Omental fat pad (tissue), 4 donors: Measurements from ENCODE around the gene FAM117A. TPM values are rescaled to one million over a fixed set of nuclear protein-coding genes. Genes with fewer than 3 reads are reported as not detected.

Experiments used
- ATAC-seq: fragments of 150-250 bp; one replicate; pipeline ENCODE4 v1.9.1; 2016; ENCODE audit warnings: mild to moderate bottlenecking, moderate library complexity; ENCODE audit not compliant: low FRiP score
- DNase-seq: peaks from one replicate; pipeline ENCODE4 v3.0.0-alpha.2; 2019; ENCODE audit warnings: low spot score
- CTCF ChIP-seq, 3 donors: fragments of 450-650 bp; IDR thresholded peaks; one replicate each; pipeline ENCODE4 v1.5.1; 2016 to 2017; ENCODE audit warnings: antibody characterized with exemption in 3 of 3, mild to moderate bottlenecking in 3 of 3, moderate library complexity in 2 of 3
- total RNA-seq, 4 donors: library from RNA; depleted of rRNA; stranded (reverse); fragments of >200 nt; gene quantifications; one replicate each; pipeline ENCODE4 v1.1.0, GENCODE V29; 2016

The FAM117A gene
- total RNA-seq, 4 donors from 2014 or later: 4.1 to 15.8 (median 10.7) TPM

GRCh38 chr17:49695698-49696232 is 68.2 kb downstream of the FAM117A start:
- ATAC-seq: no peak
- no peak for TF ChIP-seq CTCF (IDR thresholded peaks at IDR 0.05)
- DNase-seq: no peak

DNA sequence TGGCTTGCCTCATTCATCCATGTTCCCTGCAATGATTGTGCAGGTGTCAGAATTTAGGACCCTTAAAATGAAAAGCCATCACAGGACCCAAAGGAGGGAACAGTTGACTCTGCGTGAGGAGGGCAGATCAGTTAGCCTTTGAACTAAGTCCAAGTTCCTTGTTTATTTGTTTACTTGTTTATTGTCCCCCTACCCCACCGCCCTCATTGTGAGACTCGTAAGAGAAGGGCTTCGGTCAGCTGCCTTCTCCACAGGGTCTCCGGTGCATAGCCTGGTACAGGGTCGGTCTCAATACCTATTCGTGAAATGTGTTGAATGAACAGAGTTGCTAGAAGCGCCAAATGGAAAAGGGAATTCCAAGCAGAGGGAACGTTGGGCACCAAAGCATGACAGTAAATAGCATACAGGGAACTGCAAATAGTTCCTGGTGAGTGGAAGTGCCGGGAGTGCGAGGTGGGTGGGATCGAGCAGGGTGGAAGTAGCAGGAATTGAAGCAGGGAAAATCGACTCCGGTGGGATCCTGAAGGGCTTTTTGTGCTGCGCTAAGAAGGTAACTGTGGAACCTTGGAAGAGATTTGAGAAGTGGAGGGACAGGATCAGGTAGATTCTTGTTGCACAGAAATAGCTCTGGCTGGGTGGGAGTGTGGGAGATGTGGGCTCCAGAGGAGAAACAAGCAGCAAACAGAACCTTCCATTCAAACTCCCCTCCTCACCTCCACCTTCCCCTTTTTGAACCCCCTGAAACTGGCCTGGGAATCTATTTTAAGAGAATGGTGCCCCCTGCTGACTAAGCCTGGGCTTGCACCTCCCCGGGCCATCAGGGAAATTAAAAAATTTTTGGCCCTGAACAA is 68.9 kb downstream of the FAM117A start:
- DNase-seq: peak; percentile 93
- peak in 2 of 3 donors; percentile 50 to 91 for TF ChIP-seq CTCF (IDR thresholded peaks at IDR 0.05)
- ATAC-seq: no peak

- no peak for TF ChIP-seq CTCF (IDR thresholded peaks at IDR 0.05)
- no peak for DNase-seq
- ATAC-seq: no peak
These were observed 71.2 kb downstream of the FAM117A start for GRCh38 chr17:49692751-49693150.

DNA sequence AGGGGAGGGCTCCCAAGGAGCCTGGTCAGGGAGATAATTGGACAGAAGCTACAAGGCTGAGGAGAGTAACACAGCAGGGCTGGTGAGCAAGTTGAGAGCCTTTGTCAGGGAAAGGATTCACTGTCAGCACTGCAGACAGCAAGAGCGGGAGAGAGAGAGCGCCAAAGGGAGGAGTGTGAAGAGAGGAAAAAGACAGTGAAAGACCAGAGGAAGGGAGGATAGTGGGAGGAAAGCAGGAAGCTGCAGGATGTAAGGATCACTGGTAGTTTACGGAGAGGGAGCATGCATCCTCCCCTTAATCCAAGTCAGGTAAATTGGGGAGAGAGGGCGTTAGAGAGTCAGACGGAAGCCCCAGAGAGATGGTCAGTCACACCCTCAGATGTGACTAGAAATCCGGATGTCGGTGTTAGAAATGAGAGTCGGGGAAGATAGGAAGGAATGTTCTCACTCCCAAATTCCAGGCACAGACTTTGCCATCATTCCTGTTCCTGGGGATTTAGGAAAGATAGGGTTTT is 72.2 kb downstream of the FAM117A start:
- TF ChIP-seq CTCF (IDR thresholded peaks at IDR 0.05): no peak
- DNase-seq (no peak), ATAC-seq (no peak)

DNA sequence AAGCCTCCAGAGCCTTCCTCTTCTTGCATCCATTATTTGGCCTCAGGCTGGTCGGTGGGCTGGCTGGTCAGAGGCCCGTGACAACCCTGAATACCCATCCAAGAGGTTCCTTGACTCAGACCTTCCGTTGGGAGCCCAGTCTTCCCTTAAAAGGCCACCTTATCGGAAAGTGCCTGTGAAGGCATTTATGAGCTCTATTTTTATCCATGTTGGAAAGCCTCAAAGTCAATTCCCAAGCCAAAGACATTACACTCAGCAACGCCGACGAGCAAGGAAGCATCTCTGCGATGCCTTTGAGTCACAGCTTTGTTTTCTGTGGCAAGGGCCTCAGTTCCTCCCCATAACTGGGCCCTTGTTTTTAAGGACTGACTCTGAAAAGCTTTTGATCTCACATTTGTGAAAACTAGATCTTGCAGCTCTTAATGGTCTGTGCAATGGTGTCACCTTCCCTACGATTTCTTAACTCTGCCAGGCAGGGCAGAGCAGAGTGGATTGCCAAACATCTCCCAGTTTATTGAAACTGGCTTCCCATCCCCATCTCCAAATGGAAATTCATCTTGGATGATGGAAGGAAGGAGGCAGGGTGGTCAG is 72.8 kb downstream of the FAM117A start:
- TF ChIP-seq CTCF (IDR thresholded peaks at IDR 0.05): no peak
- ATAC-seq (no peak), DNase-seq (no peak)

- no peak for ATAC-seq
- no peak for DNase-seq
- no peak for TF ChIP-seq CTCF (IDR thresholded peaks at IDR 0.05)
These were observed 73.7 kb downstream of the FAM117A start for GRCh38 chr17:49690256-49690655.
